ENCODE results near the gene PLEKHA5. TPM values are rescaled to one million over a fixed set of nuclear protein-coding genes. Genes with fewer than 3 reads are reported as not detected.
"Not testable (repeated sequence)": the region's sequence is repeated elsewhere in the genome, so short reads cannot be mapped to it uniquely, and the experiment has no call there.

Gene PLEKHA5
- total RNA-seq, 1 donor from 2014 or later: 2.0 TPM

GRCh38 chr12:19302100-19302640 lies 172.6 kb downstream of the PLEKHA5 start:
- H3K4me1 Mint-ChIP-seq (ENCODE audit: low read depth): no peaks in the 10 kb centered on the region
- H3K4me3 Mint-ChIP-seq: no peak overlapping the region
- no peaks in the 10 kb centered on the region for H3K9me3 Mint-ChIP-seq
- no peak overlapping the region for H3K27ac Mint-ChIP-seq
- H3K36me3 Mint-ChIP-seq (ENCODE audit: low read depth): no peaks in the 10 kb centered on the region
- peaks cover 3% of the 10 kb centered on the region for H3K27me3 Mint-ChIP-seq (ENCODE audit: insufficient read depth)
- intact Hi-C loops (cut with micrococcal nuclease): no loop called here
- no peak for DNase-seq (ENCODE audit: low spot score)

GRCh38 chr12:19303496-19303895 lies 174.0 kb downstream of the PLEKHA5 start:
- Mint-ChIP-seq H3K9me3 (no peaks in the 10 kb centered on the region), H3K4me1 (ENCODE audit: low read depth) (no peaks in the 10 kb centered on the region), H3K4me3 (no peak overlapping the region), H3K27me3 (ENCODE audit: insufficient read depth) (peaks cover 3% of the 10 kb centered on the region), H3K36me3 (ENCODE audit: low read depth) (no peaks in the 10 kb centered on the region), H3K27ac (no peak overlapping the region)
- DNase-seq (ENCODE audit: low spot score): no peak
- intact Hi-C loops (cut with micrococcal nuclease): no loop called here

- Mint-ChIP-seq H3K9me3 (no peaks in the 10 kb centered on the region), H3K4me1 (ENCODE audit: low read depth) (no peaks in the 10 kb centered on the region), H3K27me3 (ENCODE audit: insufficient read depth) (peaks cover 3% of the 10 kb centered on the region), H3K4me3 (no peak overlapping the region), H3K36me3 (ENCODE audit: low read depth) (no peaks in the 10 kb centered on the region), H3K27ac (no peak overlapping the region)
- intact Hi-C loops (cut with micrococcal nuclease): no loop called here
- no peak for DNase-seq (ENCODE audit: low spot score)
Measured at GRCh38 chr12:19304149-19304750, 174.7 kb downstream of the PLEKHA5 start.

- H3K4me1 Mint-ChIP-seq (ENCODE audit: low read depth); H3K27me3 Mint-ChIP-seq (ENCODE audit: insufficient read depth); DNase-seq (ENCODE audit: low spot score); H3K36me3 Mint-ChIP-seq (ENCODE audit: low read depth); H3K27ac Mint-ChIP-seq; H3K4me3 Mint-ChIP-seq; H3K9me3 Mint-ChIP-seq; intact Hi-C loops (cut with micrococcal nuclease): not testable (repeated sequence)
Measured at GRCh38 chr12:19305621-19306020, 176.1 kb downstream of the PLEKHA5 start.

GRCh38 chr12:19306366-19306765 lies 176.8 kb downstream of the PLEKHA5 start:
- H3K4me3 Mint-ChIP-seq: no peak overlapping the region
- H3K4me1 Mint-ChIP-seq (ENCODE audit: low read depth): no peaks in the 10 kb centered on the region
- H3K9me3 Mint-ChIP-seq: no peaks in the 10 kb centered on the region
- intact Hi-C loops (cut with micrococcal nuclease): no loop called here
- peaks cover 3% of the 10 kb centered on the region for H3K27me3 Mint-ChIP-seq (ENCODE audit: insufficient read depth)
- H3K36me3 Mint-ChIP-seq (ENCODE audit: low read depth): no peaks in the 10 kb centered on the region
- no peak for DNase-seq (ENCODE audit: low spot score)
- no peak overlapping the region for H3K27ac Mint-ChIP-seq

GRCh38 chr12:19307451-19307850 lies 177.9 kb downstream of the PLEKHA5 start:
- no peaks in the 10 kb centered on the region for H3K36me3 Mint-ChIP-seq (ENCODE audit: low read depth)
- no peaks in the 10 kb centered on the region for H3K4me1 Mint-ChIP-seq (ENCODE audit: low read depth)
- DNase-seq (ENCODE audit: low spot score): no peak
- peaks cover 3% of the 10 kb centered on the region for H3K27me3 Mint-ChIP-seq (ENCODE audit: insufficient read depth)
- no peak overlapping the region for H3K4me3 Mint-ChIP-seq
- intact Hi-C loops (cut with micrococcal nuclease): no loop called here
- H3K27ac Mint-ChIP-seq: no peak overlapping the region
- no peaks in the 10 kb centered on the region for H3K9me3 Mint-ChIP-seq

GRCh38 chr12:19311165-19311564 lies 181.6 kb downstream of the PLEKHA5 start:
- Mint-ChIP-seq H3K27ac (no peak overlapping the region), H3K9me3 (no peaks in the 10 kb centered on the region), H3K36me3 (ENCODE audit: low read depth) (no peaks in the 10 kb centered on the region), H3K4me1 (ENCODE audit: low read depth) (no peaks in the 10 kb centered on the region), H3K27me3 (ENCODE audit: insufficient read depth) (no peaks in the 10 kb centered on the region), H3K4me3 (no peak overlapping the region)
- no peak for DNase-seq (ENCODE audit: low spot score)
- intact Hi-C loops (cut with micrococcal nuclease): no loop called here

GRCh38 chr12:19312637-19313036 lies 183.1 kb downstream of the PLEKHA5 start:
- DNase-seq (ENCODE audit: low spot score): no peak
- no peaks in the 10 kb centered on the region for H3K36me3 Mint-ChIP-seq (ENCODE audit: low read depth)
- intact Hi-C loops (cut with micrococcal nuclease): no loop called here

GRCh38 chr12:19316425-19316824 lies 186.9 kb downstream of the PLEKHA5 start:
- Mint-ChIP-seq H3K4me1 (ENCODE audit: low read depth) (no peaks in the 10 kb centered on the region), H3K36me3 (ENCODE audit: low read depth) (no peaks in the 10 kb centered on the region), H3K4me3 (no peak overlapping the region), H3K9me3 (no peaks in the 10 kb centered on the region), H3K27me3 (ENCODE audit: insufficient read depth) (no peaks in the 10 kb centered on the region), H3K27ac (no peak overlapping the region)
- DNase-seq (ENCODE audit: low spot score): no peak
- intact Hi-C loops (cut with micrococcal nuclease): no loop called here

More at GRCh38 chr12:19312637-19313036, 183.1 kb downstream of the PLEKHA5 start:
- H3K27ac Mint-ChIP-seq: no peak overlapping the region
- no peak overlapping the region for H3K4me3 Mint-ChIP-seq
- no peaks in the 10 kb centered on the region for H3K9me3 Mint-ChIP-seq
- H3K27me3 Mint-ChIP-seq (ENCODE audit: insufficient read depth): no peaks in the 10 kb centered on the region
- no peaks in the 10 kb centered on the region for H3K4me1 Mint-ChIP-seq (ENCODE audit: low read depth)

- Mint-ChIP-seq H3K9me3 (no peaks in the 10 kb centered on the region), H3K27me3 (ENCODE audit: insufficient read depth) (no peaks in the 10 kb centered on the region), H3K27ac (no peak overlapping the region), H3K36me3 (ENCODE audit: low read depth) (no peaks in the 10 kb centered on the region), H3K4me3 (no peak overlapping the region), H3K4me1 (ENCODE audit: low read depth) (no peaks in the 10 kb centered on the region)
- intact Hi-C loops (cut with micrococcal nuclease): no loop called here
- DNase-seq (ENCODE audit: low spot score): no peak
Measured at GRCh38 chr12:19322376-19322775, 192.8 kb downstream of the PLEKHA5 start.

- no peaks in the 10 kb centered on the region for H3K27me3 Mint-ChIP-seq (ENCODE audit: insufficient read depth)
- intact Hi-C loops (cut with micrococcal nuclease): no loop called here
- no peaks in the 10 kb centered on the region for H3K36me3 Mint-ChIP-seq (ENCODE audit: low read depth)
- no peaks in the 10 kb centered on the region for H3K9me3 Mint-ChIP-seq
- no peaks in the 10 kb centered on the region for H3K4me1 Mint-ChIP-seq (ENCODE audit: low read depth)
- H3K27ac Mint-ChIP-seq: no peak overlapping the region
- no peak for DNase-seq (ENCODE audit: low spot score)
- H3K4me3 Mint-ChIP-seq: no peak overlapping the region
Measured at GRCh38 chr12:19323805-19324204, 194.3 kb downstream of the PLEKHA5 start.

- Mint-ChIP-seq H3K4me1 (ENCODE audit: low read depth) (no peaks in the 10 kb centered on the region), H3K4me3 (no peak overlapping the region), H3K36me3 (ENCODE audit: low read depth) (no peaks in the 10 kb centered on the region), H3K27me3 (ENCODE audit: insufficient read depth) (no peaks in the 10 kb centered on the region), H3K27ac (no peak overlapping the region), H3K9me3 (no peaks in the 10 kb centered on the region)
- DNase-seq (ENCODE audit: low spot score): no peak
- intact Hi-C loops (cut with micrococcal nuclease): no loop called here
Measured at GRCh38 chr12:19326102-19326501, 196.6 kb downstream of the PLEKHA5 start.

- DNase-seq (ENCODE audit: low spot score): no peak
- H3K36me3 Mint-ChIP-seq (ENCODE audit: low read depth): no peaks in the 10 kb centered on the region
- H3K27ac Mint-ChIP-seq: no peak overlapping the region
- H3K27me3 Mint-ChIP-seq (ENCODE audit: insufficient read depth): no peaks in the 10 kb centered on the region
- H3K4me3 Mint-ChIP-seq: no peak overlapping the region
- intact Hi-C loops (cut with micrococcal nuclease): no loop called here
- H3K4me1 Mint-ChIP-seq (ENCODE audit: low read depth): no peaks in the 10 kb centered on the region
- no peaks in the 10 kb centered on the region for H3K9me3 Mint-ChIP-seq
Measured at GRCh38 chr12:19332196-19332595, 202.7 kb downstream of the PLEKHA5 start.

GRCh38 chr12:19338405-19338804 lies 208.9 kb downstream of the PLEKHA5 start:
- H3K36me3 Mint-ChIP-seq (ENCODE audit: low read depth): peaks cover 2% of the 10 kb centered on the region
- H3K27ac Mint-ChIP-seq: no peak overlapping the region
- no peaks in the 10 kb centered on the region for H3K27me3 Mint-ChIP-seq (ENCODE audit: insufficient read depth)
- no peak for DNase-seq (ENCODE audit: low spot score)
- intact Hi-C loops (cut with micrococcal nuclease): no loop called here
- peaks cover 5% of the 10 kb centered on the region for H3K9me3 Mint-ChIP-seq
- H3K4me3 Mint-ChIP-seq: no peak overlapping the region
- no peaks in the 10 kb centered on the region for H3K4me1 Mint-ChIP-seq (ENCODE audit: low read depth)

Measured in activated T-helper 1 cell treated with anti-CD3 and anti-CD28 coated beads, Interleukin-12 subunit alpha, Interleukin-12 subunit beta, Interleukin-2, Interleukin-4 antibody, amounts not matched to agents 30 ng/mL and 10 ng/mL and 1 ng/mL, durations not matched to agents 14 hours and 24 hours and 36 hours (primary cell).